Chondrocyte (in vitro differentiated cells): ENCODE measurements around the gene CLCN6. TPM values are rescaled to one million over a fixed set of nuclear protein-coding genes. Genes with fewer than 3 reads are reported as not detected.

Source experiments
- DNase-seq: peaks from one replicate; pipeline ENCODE4 v3.0.0; 2021; ENCODE audit warnings: mixed read lengths, low spot score
- H3K27ac Mint-ChIP-seq: one replicate; pipeline ENCODE4 v1.8.0; 2021; ENCODE audit warnings: mild to moderate bottlenecking, moderate library complexity, mixed read lengths; ENCODE audit not compliant: unreplicated experiment
- H3K27me3 Mint-ChIP-seq: 2 replicates; pipeline ENCODE4 v1.8.0; 2021; ENCODE audit warnings: low read depth, mixed read lengths
- H3K36me3 Mint-ChIP-seq: 2 replicates; pipeline ENCODE4 v1.8.0; 2021; ENCODE audit warnings: low read depth, mixed read lengths
- H3K4me1 Mint-ChIP-seq: 2 replicates; pipeline ENCODE4 v1.8.0; 2021; ENCODE audit warnings: low read depth, mild to moderate bottlenecking, mixed read lengths
- H3K4me3 Mint-ChIP-seq: one replicate; pipeline ENCODE4 v1.8.0; 2021; ENCODE audit warnings: mild to moderate bottlenecking, moderate library complexity, mixed read lengths; ENCODE audit not compliant: unreplicated experiment
- H3K9me3 Mint-ChIP-seq: 2 replicates; pipeline ENCODE4 v1.8.0; 2021; ENCODE audit warnings: low read depth, mixed read lengths
- CTCF ChIP-seq: fragments of 200-600 bp; sonication (generic); IDR thresholded peaks from 2 replicates; pipeline ENCODE4 v1.5.0; 2021; ENCODE audit warnings: antibody characterized with exemption, mild to moderate bottlenecking, moderate library complexity
- total RNA-seq: library from RNA; stranded (reverse); gene quantifications from 3 replicates; pipeline ENCODE4 v1.2.1, GENCODE V29; 2021

CLCN6 gene
- total RNA-seq, 1 donor from 2014 or later, result 22.2 TPM

- peaks cover 34% of the 10 kb centered on the region for H3K27me3 Mint-ChIP-seq
Observed at GRCh38 chr1:11874258-11874562, 68.2 kb downstream of the CLCN6 start.

DNA sequence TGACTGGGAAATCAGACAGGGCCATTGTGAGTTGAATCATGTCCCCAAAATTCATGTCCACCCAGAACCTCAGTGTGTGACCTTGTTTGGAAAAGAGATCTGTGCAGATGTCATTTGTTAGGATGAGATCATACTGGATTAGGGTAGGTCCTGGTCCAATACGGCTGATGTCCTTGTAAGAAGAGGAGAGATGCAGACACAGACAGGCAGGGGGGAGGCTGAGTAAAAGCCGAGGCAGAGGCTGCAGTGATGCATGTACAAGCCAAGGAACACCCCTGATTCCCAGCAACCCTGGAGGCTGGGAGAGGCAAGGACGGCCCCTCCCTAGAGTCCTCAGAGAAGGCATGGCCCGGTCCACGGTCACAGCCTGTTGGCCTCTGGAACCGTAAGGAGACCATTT, 68.6 kb downstream of the CLCN6 start:
- no peaks in the 10 kb centered on the region for H3K36me3 Mint-ChIP-seq
- TF ChIP-seq CTCF, result no peak
- no peak overlapping the region for H3K27ac Mint-ChIP-seq

More at GRCh38 chr1:11874258-11874562, 68.2 kb downstream of the CLCN6 start:
- H3K4me1 Mint-ChIP-seq, result no peaks in the 10 kb centered on the region
- no peak overlapping the region for H3K27ac Mint-ChIP-seq
- H3K4me3 Mint-ChIP-seq, result no peak overlapping the region
- H3K36me3 Mint-ChIP-seq, result no peaks in the 10 kb centered on the region
- DNase-seq, result no peak
- TF ChIP-seq CTCF, result no peak
- H3K9me3 Mint-ChIP-seq, result no peaks in the 10 kb centered on the region

GRCh38 chr1:11875094-11875493, 69.1 kb downstream of the CLCN6 start:
- H3K27me3 Mint-ChIP-seq, result peaks cover 31% of the 10 kb centered on the region

More for the DNA sequence above, 68.6 kb downstream of the CLCN6 start:
- Mint-ChIP-seq H3K4me3 (no peak overlapping the region), H3K27me3 (peaks cover 34% of the 10 kb centered on the region), H3K9me3 (no peaks in the 10 kb centered on the region), H3K4me1 (no peaks in the 10 kb centered on the region)
- DNase-seq, result no peak

DNA sequence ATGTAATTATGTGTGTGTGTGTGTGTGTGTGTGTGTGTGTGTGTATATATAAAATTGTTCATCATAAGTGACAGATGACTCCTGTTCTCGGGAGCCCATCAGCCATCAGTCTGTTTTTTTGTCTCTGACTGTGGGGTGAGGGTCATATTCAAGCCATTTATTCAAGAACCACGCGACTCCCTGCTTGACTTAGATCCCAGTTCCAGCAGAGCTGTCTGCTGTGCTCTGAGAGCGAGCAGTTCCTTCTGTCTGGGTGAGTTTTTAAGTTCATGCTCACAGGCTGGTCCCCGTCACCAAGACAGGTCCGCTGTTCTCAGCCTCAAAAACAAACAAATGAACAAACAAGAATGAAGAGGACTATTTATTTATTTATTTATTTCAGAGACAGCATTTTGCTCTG, 71.1 kb downstream of the CLCN6 start:
- Mint-ChIP-seq H3K4me3 (no peak overlapping the region), H3K4me1 (no peaks in the 10 kb centered on the region), H3K27ac (no peak overlapping the region), H3K9me3 (no peaks in the 10 kb centered on the region), H3K36me3 (no peaks in the 10 kb centered on the region), H3K27me3 (peaks cover 19% of the 10 kb centered on the region)
- DNase-seq, result no peak
- no peak for TF ChIP-seq CTCF

More at GRCh38 chr1:11875094-11875493, 69.1 kb downstream of the CLCN6 start:
- Mint-ChIP-seq H3K4me3 (no peak overlapping the region), H3K36me3 (no peaks in the 10 kb centered on the region), H3K9me3 (no peaks in the 10 kb centered on the region), H3K27ac (no peak overlapping the region), H3K4me1 (no peaks in the 10 kb centered on the region)
- TF ChIP-seq CTCF, result no peak
- no peak for DNase-seq

GRCh38 chr1:11878081-11878890, 72.3 kb downstream of the CLCN6 start:
- Mint-ChIP-seq H3K27ac (no peak overlapping the region), H3K27me3 (peaks cover 14% of the 10 kb centered on the region), H3K4me3 (no peak overlapping the region), H3K9me3 (no peaks in the 10 kb centered on the region), H3K36me3 (no peaks in the 10 kb centered on the region), H3K4me1 (peaks cover 7% of the 10 kb centered on the region)
- DNase-seq, result no peak
- no peak for TF ChIP-seq CTCF
